Fibroblast of skin of right biceps (primary cell): Measurements from ENCODE around the gene HOXD12.
A peak's percentile ranks its signal among the peaks of the same experiment; 100 is the strongest.

ENCODE experiments used
- DNase-seq: peaks from one replicate; pipeline ENCODE4 v3.0.0-alpha.2; 2013

Gene HOXD12

GRCh38 chr2:176093898-176094249 is 5.7 kb upstream of the HOXD12 start:
- DNase-seq: no peak

- DNase-seq: no peak
These were observed 5.2 kb upstream of the HOXD12 start for GRCh38 chr2:176094349-176094748.

GRCh38 chr2:176095421-176095820 is 4.2 kb upstream of the HOXD12 start:
- DNase-seq: no peak

GRCh38 chr2:176096243-176096985 is 3.2 kb upstream of the HOXD12 start:
- DNase-seq: no peak

- DNase-seq: peak; percentile 66
These were observed 2.4 kb upstream of the HOXD12 start for GRCh38 chr2:176096986-176097819.

- no peak for DNase-seq
These were observed 1.7 kb upstream of the HOXD12 start for GRCh38 chr2:176097820-176098365.

GRCh38 chr2:176098366-176099158 is 1.0 kb upstream of the HOXD12 start:
- DNase-seq: no peak

GRCh38 chr2:176099159-176099727 is 352 bp upstream of the HOXD12 start:
- DNase-seq: no peak

- no peak for DNase-seq
These were observed 1.0 kb downstream of the HOXD12 start for GRCh38 chr2:176100547-176101140.

- no peak for DNase-seq
These were observed 1.7 kb downstream of the HOXD12 start for GRCh38 chr2:176101216-176101830.

GRCh38 chr2:176101842-176102241 is 2.2 kb downstream of the HOXD12 start:
- DNase-seq: no peak

GRCh38 chr2:176102309-176102866 is 2.8 kb downstream of the HOXD12 start:
- DNase-seq: no peak

- no peak for DNase-seq
These were observed 3.6 kb downstream of the HOXD12 start for GRCh38 chr2:176103194-176103593.

- DNase-seq: no peak
These were observed 4.2 kb downstream of the HOXD12 start for GRCh38 chr2:176103742-176104315.

- DNase-seq: peak; percentile 85
These were observed 4.9 kb downstream of the HOXD12 start for GRCh38 chr2:176104316-176105077.

GRCh38 chr2:176105078-176105729 is 5.6 kb downstream of the HOXD12 start:
- DNase-seq: no peak

- no peak for DNase-seq
These were observed 6.4 kb downstream of the HOXD12 start for GRCh38 chr2:176105730-176106580.

- DNase-seq: peak; percentile 75
These were observed 7.3 kb downstream of the HOXD12 start, which contains the start of gene HOXD11 for GRCh38 chr2:176106581-176107539. Gene HOXD11 (plus strand): TSS chr2:176107280. CDS start chr2:176107356, 76 bp downstream.
